HepG2 (cell line): ENCODE measurements around the gene CDK6.

ENCODE experiments used
- MAFK ChIP-seq, 2 experiments: IDR thresholded peaks in 1 of 2; conservative IDR thresholded peaks in 1 of 2; 2 replicates each; pipeline ENCODE4 v1.6.1; 2011; ENCODE audit warnings: improper control_type of control experiment in 2 of 2, low read length in 2 of 2
- NFIB ChIP-seq: sonication (generic); formaldehyde crosslinking; IDR thresholded peaks from 2 replicates; pipeline ENCODE4 v1.9.0; 2021; ENCODE audit warnings: missing genetic modification reagents, mild to moderate bottlenecking, borderline replicate concordance
- PHB2 ChIP-seq: fragments of 450-650 bp; IDR thresholded peaks from 2 replicates; pipeline ENCODE4 v1.6.1; 2018; ENCODE audit not compliant: partially characterized antibody
- POLR2AphosphoS5 ChIP-seq: IDR thresholded peaks from 2 replicates; pipeline ENCODE4 v1.6.1; 2012; ENCODE audit warnings: low read depth, low read length
- SP1 ChIP-seq, 2 experiments: fragments of 450-650 bp in 1 of 2; sonication (generic) in 1 of 2; formaldehyde crosslinking in 1 of 2; IDR thresholded peaks; 2 replicates each; pipeline versions ENCODE4 v1.4.0 to v1.6.1; 2016 to 2020; ENCODE audit warnings: missing genetic modification reagents in 1 of 2
- ZNF414 ChIP-seq: sonication (generic); formaldehyde crosslinking; IDR thresholded peaks from 2 replicates; pipeline ENCODE4 v1.5.0; 2020; ENCODE audit warnings: missing genetic modification reagents
- ZNF644 ChIP-seq: IDR thresholded peaks from 2 replicates; pipeline ENCODE4 v1.6.1; 2016; ENCODE audit warnings: low read depth
- TF ChIP-seq, protein P1 (sequence below): IDR thresholded peaks from 2 replicates; pipeline ENCODE4 v1.6.1; 2012; ENCODE audit warnings: low read depth, low read length, improper control_type of control experiment
- TF ChIP-seq, protein P2 (sequence below): sonication (generic); formaldehyde crosslinking; IDR thresholded peaks from 2 replicates; pipeline ENCODE4 v1.4.0; 2020; ENCODE audit warnings: missing genetic modification reagents

DNA sequence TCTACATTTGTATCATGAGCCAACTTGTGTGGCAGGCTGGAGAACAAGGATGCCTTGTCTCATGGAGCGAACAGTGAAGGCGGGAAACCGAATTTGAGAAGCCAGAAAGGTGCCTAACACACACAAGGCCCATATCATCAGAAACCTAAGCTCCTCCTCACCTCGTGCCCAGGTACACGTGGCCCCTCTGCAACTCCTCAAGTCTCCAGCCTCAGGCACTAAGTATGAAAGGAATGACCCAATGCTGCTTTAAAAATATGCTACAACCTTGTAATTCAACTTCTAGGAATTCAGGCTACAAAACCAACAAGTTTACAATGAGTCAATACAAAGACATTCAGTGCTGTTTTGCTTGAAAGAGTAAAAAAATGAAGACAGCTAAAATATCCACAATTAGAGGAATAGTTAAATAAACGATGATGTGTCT, 95.7 kb downstream of the CDK6 start:
- TF ChIP-seq MAFK (conservative IDR thresholded peaks at IDR 0.05 in 1 of 2, IDR thresholded peaks at IDR 0.05 in 1 of 2; ENCODE audit: low read length in 2 of 2) (no peak), NFIB (no peak), ZNF644 (CRISPR knock-in tag) (no peak), POLR2AphosphoS5 (no peak), ZNF414 (CRISPR knock-in tag) (no peak), SP1 (IDR thresholded peaks at IDR 0.05) (no peak), SP1 (CRISPR knock-in tag; IDR thresholded peaks at IDR 0.05) (no peak), PHB2 (no peak)
- TF ChIP-seq, protein P1, sequence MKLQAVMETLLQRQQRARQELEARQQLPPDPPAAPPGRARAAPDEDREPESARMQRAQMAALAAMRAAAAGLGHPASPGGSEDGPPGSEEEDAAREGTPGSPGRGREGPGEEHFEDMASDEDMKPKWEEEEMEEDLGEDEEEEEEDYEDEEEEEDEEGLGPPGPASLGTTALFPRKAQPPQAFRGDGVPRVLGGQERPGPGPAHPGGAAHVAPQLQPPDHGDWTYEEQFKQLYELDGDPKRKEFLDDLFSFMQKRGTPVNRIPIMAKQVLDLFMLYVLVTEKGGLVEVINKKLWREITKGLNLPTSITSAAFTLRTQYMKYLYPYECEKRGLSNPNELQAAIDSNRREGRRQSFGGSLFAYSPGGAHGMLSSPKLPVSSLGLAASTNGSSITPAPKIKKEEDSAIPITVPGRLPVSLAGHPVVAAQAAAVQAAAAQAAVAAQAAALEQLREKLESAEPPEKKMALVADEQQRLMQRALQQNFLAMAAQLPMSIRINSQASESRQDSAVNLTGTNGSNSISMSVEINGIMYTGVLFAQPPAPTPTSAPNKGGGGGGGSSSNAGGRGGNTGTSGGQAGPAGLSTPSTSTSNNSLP = no peak
- TF ChIP-seq, protein P2, sequence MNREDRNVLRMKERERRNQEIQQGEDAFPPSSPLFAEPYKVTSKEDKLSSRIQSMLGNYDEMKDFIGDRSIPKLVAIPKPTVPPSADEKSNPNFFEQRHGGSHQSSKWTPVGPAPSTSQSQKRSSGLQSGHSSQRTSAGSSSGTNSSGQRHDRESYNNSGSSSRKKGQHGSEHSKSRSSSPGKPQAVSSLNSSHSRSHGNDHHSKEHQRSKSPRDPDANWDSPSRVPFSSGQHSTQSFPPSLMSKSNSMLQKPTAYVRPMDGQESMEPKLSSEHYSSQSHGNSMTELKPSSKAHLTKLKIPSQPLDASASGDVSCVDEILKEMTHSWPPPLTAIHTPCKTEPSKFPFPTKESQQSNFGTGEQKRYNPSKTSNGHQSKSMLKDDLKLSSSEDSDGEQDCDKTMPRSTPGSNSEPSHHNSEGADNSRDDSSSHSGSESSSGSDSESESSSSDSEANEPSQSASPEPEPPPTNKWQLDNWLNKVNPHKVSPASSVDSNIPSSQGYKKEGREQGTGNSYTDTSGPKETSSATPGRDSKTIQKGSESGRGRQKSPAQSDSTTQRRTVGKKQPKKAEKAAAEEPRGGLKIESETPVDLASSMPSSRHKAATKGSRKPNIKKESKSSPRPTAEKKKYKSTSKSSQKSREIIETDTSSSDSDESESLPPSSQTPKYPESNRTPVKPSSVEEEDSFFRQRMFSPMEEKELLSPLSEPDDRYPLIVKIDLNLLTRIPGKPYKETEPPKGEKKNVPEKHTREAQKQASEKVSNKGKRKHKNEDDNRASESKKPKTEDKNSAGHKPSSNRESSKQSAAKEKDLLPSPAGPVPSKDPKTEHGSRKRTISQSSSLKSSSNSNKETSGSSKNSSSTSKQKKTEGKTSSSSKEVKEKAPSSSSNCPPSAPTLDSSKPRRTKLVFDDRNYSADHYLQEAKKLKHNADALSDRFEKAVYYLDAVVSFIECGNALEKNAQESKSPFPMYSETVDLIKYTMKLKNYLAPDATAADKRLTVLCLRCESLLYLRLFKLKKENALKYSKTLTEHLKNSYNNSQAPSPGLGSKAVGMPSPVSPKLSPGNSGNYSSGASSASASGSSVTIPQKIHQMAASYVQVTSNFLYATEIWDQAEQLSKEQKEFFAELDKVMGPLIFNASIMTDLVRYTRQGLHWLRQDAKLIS = no peak
